ENCODE data around the gene FAM98C.
"Not testable (repeated sequence)": the region's sequence is repeated elsewhere in the genome, so short reads cannot be mapped to it uniquely, and the experiment has no call there.

Gene FAM98C

DNA sequence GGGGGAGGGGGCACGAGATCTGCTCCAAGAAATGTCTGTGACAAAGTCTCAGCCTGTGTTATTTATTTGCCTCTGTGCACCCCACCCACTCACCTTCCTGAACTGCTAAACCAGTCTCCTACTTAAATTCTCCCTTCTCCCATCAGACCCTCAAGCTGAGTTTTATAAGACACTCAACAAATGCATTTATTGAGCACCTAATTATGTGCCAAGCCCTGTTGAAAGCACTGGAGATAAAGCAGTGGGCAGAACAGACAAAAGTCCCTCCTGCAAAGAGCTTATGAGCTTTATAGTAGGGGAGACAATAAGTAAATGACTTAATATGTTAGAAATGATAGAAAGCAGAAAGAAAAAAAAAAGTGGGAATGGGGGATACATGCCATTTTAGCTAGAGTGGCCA, 3.4 kb upstream of the FAM98C start:
- DNase-seq = no peak

DNA sequence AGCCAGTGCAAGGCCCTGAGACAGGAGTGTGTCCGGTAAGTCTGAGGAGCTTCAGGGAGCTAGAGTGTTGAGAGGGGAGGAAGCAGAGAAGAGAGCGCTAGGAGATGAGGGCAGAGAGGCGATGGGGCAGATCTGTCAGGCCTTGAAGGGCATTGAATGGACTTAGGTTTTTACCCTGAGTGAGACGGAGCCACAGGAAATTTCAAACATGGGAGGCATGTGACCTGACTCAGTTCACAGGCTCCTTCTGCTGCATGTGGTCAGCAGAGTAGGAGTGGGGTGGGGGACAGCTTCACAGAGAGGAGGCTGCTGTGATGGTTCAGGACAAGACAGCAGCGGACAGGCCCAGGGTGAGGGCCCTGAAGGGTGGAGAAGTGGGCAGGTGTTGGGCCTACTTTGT, 2.5 kb upstream of the FAM98C start:
- DNase-seq = no peak

DNA sequence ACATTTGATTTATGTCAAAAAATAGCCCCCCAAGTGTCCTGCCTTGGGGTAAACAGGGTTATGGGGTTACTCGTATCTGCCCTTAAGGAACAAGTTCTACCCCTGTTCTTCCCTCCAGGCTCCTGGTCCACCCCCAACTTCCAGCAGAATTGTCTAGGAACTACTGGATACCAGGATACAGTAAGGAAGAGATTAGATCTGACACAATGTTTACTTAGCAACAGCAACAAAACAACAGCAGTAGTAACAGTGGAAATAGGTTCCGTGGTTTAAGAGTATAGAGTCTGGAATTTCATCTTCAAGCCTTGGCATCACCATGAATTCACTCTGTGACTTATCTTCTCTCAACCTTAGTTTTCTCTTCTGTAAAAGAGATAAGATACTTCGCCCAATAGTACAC, 1.7 kb upstream of the FAM98C start:
- DNase-seq = no peak

DNA sequence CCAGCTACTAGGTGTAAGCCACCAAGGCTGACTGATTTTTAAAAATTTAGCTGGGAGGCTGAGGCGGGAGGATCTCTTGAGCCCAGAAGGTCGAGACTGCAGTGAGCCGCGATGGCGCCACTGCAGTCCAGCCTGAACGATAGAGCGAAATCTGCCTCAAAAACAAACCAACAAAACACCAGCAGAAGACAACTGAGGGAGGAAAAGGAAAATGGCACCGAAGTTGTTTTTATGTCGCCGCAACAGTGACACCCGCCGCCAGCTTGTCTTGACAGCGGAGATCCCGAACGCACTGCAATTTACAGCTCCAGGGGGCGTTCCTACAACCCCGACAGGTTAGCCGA, 298 bp upstream of the FAM98C start:
- DNase-seq = no peak

DNA sequence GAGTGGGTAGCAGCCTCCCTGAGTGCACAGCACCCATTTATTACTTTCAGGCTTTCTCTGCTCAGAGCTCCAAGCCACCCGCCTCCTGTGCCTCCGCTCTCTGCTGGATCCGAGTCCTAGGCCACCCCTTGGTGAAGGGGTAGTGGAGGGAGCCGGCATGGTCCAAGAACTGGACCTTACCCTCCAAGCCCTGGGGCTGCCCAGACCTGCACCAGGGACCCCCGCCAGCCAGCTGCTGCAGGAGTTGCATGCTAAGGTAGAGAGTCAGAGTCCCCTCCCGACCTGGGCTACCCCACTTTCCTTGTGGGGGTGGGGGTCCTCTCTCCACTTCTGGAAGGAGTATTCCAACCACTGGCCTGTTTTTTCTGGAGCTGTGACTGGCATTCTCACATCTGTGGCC, 2.0 kb downstream of the FAM98C start:
- no peak for DNase-seq

DNA sequence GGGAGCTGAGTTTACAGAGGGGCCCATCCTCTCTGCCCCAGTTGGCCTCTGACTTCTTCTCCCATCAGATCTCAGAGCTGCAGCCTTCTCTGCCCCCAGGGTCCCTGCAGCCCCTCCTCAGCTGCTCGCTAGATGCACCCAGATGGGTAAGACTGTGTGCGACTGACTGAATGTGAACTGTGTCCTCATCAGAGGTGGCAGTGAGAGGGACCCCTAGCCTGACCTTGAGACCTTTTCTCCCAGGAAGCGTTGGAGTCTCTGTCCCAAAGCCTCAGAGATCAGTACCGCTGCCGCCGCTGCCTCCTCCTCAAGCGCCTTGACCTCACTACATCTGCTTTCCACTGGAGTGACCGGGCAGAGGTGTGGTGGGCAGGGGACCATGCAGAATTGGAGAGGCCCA, 2.4 kb downstream of the FAM98C start:
- no peak for DNase-seq

DNA sequence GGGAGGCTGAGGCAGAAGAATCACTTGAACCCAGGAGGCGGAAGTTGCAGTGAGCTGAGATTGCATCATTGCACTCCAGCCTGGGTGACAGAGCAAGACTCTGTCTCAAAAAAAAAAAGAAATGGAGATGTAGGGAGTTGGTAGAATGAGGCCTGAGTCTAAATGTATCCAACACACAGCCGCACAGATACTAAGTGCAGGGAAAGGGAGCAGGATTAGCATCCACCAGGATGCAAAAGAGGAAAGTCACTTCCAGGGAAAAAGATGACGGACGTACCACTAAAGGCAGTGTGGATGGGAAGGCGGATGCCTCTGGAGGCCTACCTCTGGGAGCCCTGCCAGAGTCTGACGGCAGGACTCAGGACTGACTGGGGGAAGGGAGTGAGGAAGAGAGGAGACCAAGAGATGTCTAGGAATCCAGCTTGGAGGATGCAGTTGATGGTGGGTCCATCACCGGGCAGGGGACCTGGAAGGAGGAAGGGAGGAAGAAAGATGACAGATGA, 6.8 kb downstream of the FAM98C start:
- DNase-seq = no peak

DNA sequence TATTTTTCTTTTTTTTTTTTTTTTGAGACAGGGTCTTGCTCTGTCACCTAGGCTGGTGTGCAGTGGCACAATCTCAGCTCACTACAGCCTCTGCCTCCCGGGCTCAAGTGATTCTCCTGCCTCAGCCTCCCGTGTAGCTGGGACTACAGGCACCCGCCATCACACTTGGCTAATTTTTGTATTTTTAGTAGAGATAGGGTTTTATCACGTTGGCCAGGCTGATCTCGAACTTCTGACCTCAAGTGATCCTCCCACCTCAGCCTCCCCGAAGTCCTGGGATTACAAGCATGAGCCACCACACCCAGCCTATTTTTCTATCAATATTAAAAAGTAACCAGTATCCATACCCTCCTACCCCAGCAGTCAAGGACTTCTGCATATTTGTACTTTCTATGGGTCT, 7.5 kb downstream of the FAM98C start:
- DNase-seq = not testable (repeated sequence)

DNA sequence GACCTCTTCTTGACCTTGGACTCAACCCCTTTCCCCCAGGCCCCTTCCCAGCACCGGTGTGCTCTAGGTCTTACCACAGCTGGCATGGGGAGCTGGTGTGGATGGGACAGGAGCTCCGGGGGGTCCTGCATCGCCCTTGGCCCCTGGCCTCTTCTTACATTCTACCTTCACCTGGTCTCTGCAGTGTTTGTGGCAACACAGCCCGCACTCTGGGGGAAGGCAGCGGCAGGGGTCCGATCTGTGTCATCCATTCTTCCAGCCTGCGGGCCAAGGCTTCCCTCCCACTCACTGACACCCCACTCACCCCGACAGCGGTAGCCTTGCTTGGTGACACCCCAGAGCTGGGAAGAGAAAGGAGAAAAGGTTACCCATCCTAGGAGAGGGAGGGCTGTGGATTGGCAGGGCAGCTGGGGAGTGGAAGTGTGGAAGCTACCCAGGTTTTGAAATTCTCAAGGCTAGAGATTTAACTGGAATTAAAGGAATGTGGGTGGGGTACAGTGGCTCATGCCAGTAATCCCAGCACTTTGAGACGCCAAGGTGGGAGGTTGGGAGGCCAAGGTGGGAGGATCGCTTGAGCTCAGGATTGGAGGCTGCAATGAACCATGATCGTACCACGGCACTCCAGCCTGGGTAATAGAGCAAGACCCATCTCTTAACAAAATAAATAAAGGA, 8.3 kb downstream of the FAM98C start:
- no peak for DNase-seq

DNA sequence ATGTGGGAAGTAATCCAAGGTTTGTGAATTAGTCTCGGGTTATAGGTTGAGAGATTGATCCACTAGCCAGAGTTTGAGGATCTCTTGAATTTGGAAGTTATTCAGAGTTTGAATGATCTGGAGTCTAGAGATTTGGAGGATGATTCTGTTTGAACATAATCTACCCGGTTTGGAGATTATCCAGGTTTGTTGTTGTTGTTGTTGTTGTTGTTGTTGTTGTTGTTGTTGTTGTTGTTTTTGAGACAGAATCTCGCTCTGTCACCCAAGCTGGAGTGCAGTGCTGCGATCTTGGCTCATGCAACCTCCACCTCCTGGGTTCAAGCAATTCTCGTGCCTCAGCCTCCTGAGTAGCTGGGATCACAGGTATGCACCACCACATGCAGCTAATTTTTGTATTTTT, 9.0 kb downstream of the FAM98C start:
- not testable (repeated sequence) for DNase-seq

DNA sequence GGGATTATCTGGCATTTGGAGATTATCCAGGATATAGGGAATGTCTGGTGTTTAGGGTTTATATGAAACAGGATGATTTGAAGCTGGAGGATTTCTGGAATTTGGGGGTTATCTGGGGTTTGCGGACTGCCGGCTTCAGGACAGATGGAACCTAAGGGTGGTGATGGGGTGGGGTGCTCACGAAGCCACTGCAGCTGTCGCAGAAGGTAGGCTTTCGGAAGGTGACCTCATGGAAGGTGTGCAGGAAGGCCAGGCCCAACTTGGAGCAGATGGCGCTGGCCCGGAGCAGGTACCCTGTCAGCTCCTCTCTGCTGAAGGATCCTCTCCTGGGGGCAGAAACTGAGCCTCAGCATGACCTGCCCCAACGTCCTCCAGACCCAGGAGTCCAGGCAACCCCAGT, 9.6 kb downstream of the FAM98C start:
- no peak for DNase-seq

DNA sequence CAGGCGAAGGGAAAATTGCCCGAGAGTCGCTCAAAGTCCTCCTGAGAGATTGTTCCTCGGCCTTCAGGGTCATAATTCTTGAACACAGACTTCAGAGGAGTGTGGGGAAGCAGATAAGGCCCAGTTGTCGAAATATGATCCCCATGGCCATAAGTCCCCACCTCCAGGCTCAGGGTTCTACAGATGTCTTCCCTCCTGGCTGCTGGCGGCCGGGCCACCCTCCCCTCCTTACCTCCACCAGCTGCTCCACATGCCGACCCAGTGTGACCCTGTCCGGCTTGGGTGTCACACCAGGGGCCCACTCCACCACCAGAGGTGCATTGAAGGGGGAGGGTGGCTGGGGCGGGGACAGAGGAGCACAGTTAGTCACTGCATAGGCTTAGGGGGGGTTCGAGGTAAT, 10.1 kb downstream of the FAM98C start:
- DNase-seq = no peak

DNA sequence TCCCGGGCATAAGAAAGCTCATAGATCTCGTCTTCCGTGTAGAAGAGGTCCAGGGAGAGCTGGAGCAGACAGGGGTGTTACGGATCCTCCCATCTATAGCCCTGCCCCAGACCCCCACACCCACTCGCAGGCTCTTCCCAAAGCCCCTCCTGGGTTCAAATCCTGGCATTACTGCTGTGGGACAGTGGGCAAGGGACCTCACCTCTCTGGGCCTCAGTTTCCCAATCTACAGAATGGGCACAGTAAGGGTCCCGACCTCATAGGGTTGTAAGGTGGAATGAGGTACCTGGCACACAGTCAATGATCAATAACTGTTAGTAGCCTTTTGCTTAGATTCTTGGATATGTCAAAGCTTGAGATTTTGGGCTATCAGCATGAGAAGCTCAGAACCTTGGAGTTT, 10.5 kb downstream of the FAM98C start:
- no peak for DNase-seq

DNA sequence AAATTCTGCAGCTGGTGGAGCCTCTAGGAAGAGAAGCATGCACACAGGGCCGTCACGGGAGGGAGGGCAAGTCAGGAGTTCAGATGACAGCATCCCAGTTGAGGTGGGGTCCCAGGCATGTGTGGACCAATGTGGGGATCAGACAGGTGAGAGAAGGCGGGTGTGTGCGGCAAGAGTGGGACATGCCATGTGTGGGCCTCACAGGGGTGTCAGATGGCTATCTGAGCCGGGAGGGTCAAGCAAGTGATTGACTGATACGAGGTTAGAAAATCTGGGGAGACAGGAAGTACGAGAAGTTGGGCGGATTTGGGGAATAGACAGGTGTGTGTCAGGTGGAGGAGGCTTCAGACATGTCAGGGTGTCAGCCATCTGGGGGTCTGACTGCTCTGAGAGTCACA, 14.3 kb downstream of the FAM98C start:
- no peak for DNase-seq

DNA sequence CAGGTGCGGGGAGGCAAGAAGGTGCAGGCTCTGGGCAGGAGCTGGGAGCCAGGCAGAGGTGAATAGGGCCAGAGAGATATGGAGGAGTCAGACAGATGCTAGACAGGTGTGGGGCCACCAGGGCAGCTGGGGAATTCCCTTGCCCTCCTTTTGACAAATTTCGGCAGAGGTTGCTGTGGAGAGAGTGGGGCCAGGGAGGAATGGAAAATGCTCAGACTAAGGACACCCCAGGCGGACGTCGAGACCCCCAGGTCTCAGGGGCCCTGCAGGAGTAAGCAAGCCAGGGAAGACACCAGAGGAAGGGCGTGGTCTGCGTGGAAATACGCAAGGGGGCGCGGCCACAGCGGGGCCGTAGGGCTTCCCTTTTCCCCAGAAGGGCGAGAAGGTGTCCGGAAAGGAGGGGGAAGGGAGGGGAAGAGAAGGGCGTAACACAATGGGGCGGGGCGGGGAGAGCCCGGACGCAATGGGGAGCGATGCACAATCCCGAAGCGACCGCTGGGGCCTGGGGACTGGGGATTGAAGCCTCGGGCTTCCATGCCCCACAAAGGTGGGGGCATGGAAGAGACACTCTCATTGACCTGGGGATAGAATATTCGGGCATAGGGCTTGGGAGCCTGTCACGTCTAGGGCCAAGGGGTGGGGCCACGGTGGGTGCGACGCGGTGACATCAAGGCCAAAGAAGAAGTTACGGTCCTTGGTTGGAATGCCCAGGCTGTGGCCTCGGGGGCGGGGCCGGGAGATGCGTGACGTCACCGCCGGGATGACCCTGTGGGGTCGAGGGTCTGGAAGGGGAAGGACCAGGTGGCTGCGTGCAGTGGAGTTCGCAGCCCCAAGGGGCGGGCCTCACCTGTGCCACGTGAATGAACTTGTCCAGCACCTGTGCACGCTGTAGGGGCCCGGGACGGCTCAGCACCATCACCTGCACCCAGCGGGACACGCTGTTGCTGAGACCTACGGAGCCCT, 14.9 kb downstream of the FAM98C start:
- peak; percentile 20 to 28 (median 23) for DNase-seq

DNA sequence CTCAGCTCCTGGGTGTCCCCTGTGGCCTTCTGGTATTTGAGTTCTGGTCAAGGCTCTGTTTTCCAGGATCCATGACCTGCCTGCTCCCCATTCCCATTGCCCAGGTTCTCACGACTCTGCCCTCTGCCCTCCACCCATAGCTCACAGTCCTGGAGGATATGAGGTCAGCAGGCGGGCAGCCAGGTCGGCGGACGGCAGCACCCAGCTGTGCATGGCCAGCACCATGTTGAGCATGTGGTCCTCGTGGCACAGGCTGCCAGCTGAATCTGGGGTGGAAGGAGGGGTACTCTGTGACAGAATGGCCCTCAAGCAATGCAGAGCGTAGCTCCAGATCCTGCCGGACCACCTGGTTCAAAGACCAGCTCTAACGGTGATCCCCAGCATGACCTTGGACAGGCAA, 18.0 kb downstream of the FAM98C start:
- DNase-seq = no peak

DNA sequence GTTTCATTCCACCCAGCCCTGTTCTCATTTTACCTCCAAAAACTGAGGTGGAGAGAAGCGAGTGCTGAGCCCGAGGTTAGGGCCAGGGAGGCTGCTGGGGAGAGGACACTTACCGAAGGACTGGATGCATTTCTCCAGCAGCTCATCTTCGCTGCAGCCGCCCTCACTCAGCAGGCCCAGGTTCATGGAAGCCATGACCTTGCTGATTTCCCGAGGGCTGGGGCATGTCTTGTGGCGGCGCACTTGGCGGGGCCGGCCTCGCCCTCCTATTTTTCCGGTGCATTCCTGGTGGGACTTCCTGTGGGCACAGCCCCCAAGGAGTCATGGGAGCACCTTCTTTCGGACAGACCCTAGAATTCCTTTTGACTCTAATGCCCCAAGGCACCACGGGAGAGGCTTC, 19.0 kb downstream of the FAM98C start:
- DNase-seq = no peak

DNA sequence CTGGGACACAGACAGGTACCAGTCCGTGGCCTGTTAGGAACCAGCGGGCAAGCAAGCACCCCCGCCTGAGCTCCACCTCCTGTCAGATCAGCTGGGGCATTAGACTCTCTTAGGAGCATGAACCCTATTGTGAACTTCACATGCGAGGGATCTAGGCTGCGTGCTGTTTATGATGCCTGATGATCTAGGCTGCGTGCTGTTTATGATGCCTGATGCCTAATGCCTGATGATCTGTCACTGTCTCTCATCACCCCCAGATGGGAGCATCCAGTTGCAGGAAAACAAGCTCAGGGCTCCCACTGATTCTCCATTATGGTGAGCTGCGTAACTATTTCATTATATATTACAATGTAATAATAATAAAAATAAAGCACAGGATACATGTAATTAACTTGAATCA, 19.5 kb downstream of the FAM98C start:
- DNase-seq = no peak

DNA sequence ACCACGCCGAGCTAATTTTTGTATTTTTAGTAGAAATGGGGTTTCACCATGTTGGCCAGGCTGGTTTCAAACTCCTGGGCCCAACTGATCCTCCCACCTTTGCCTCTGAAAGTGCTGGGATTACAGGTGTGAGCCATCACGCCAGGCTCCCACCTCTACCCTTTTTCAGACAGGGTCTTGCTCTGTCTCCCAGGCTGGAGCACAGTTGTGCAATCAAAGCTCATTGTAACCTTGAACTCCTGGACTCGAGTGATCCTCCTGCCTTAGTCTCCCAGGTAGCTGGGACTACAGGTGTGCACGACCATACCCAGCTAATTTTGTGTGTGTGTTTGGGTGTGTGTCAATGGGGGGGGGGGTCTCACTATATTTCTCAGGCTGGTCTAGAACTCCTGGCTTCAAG, 21.4 kb downstream of the FAM98C start:
- DNase-seq = no peak

DNA sequence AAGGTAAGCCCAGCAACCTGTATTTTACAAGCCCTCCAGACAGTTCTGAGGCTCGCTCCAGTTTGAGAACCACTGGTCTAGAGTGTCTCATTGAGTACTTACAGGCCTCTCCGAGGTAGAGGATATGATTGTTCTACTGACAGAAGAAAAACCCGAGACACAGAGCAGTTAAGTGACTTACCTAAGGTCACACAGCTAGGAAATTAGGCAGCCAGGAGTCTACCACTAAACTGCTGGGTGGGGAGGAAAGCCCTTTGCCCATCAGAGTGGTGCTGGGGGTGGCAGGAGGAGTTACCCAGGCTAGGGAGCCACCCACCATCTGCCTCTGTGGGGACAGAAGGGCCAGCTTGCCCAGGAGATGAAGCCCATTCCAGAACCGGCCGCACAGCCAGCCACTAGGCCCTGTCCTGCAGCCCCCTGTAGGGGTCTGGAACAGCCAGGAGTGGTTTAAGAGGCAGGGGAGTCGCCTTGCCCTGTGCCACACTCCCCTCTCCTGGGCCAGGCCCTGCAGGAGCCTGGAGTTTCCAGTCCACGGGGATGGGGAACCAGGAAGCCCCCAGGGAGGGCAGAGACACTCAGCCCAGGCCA, 22.4 kb downstream of the FAM98C start:
- no peak for DNase-seq

DNA sequence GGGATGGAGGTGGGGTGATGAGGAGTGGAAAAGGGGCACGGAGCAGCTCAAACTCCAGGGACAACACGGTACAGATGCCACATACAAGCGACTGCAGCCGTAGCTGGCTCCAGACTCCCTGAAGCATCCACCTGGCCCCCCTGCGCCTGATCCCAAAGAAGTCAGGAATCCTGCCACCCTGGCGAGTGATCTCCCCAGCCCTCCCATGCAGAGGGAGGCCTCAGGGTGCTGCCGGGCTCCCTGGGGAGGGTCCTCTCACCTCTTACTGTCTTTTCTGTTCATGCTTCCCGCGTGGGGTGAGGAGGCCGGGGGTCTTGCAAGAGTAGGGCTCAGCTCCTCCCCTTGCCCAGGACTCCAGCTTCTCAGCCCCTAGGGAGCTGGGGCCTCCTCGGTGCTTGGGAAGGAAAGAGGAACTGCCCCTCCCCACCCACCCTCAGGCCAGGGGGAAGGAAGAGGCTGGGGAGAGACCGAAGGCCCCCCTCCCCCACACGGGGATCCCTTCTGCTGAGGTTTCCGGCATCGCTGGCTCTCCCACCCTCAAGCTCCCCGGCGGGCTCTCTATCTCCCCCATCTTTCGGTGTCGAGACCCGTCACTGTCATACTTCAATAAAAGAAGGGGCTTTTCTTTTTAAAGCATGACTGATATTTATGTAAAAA, 23.0 kb downstream of the FAM98C start, which contains the start of gene RASGRP4:
RASGRP4 (minus strand) TSS at position 410 of the 657 bp plus-strand sequence; CDS start at position 282, 128 bp downstream.
- peak in 2 of 4 experiments; percentile 17 to 21 for DNase-seq

DNA sequence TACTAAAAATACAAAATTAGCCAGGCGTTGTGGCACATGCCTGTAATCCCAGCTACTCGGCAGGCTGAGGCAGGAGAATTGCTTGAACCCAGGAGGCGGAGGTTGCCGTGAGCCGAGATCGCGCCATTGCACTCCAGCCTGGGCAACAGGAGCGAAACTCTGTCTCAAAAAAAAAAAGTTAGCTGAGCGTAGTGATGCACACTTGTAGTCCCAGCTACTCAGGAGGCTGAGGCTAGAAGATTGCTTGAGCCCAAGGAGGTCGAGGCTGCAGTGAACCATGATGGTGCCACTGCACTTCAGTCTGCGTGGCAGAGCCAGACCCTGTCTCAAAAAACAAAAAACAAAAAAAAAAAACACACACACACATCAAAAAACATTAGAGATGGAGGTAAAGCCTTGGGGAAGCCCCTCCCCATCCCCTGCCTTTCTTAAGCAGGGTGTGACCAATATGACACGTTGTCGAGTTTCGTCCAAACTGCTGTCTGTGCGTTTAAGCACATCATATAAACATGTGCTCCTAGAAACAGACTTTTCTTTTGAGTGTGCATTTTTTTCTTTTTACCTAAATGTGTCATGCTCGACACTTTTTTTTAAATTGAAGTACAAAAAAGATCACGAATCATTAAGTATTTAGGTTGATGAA, 24.3 kb downstream of the FAM98C start:
- peak in 2 of 4 experiments; percentile 21 to 25 for DNase-seq

Measured in activated CD4-positive, CD25-positive, alpha-beta regulatory T cell (primary cell).